ENCODE measurements around the gene EPDR1.

EPDR1 gene

GRCh38 chr7:37920305-37920848, at the start of gene EPDR1:
EPDR1 (plus strand) TSS chr7:37920640; CDS start chr7:37920940, 300 bp downstream.
- TF ChIP-seq CTCF (IDR thresholded peaks at IDR 0.05; ENCODE audit: low read depth, low read length, missing control alignments): peak; percentile 33
- in situ Hi-C loops (cut with HindIII; ENCODE audit: low pct_ligation_motif_present, low sequenced_read_pairs): no loop called here
- H3K4me3 ChIP-seq (ENCODE audit: low read depth, low read length): peak within 1 kb of the TSS; percentile 67
- H3K36me3 ChIP-seq (replicated peaks): no peaks in the 10 kb centered on the region
- peak; percentile 25 for DNase-seq
- no peaks in the 10 kb centered on the region for H3K27me3 ChIP-seq (replicated peaks)
- H3K27ac ChIP-seq: peak within 1 kb of the TSS; percentile 47

GRCh38 chr7:37882086-37882485, 38.4 kb upstream of the EPDR1 start:
- no peak overlapping the region for H3K27ac ChIP-seq
- H3K4me3 ChIP-seq (ENCODE audit: low read depth, low read length): no peak overlapping the region
- in situ Hi-C loops (cut with HindIII; ENCODE audit: low pct_ligation_motif_present, low sequenced_read_pairs): no loop called here
- no peaks in the 10 kb centered on the region for H3K27me3 ChIP-seq (replicated peaks)
- no peaks in the 10 kb centered on the region for H3K36me3 ChIP-seq (replicated peaks)
- DNase-seq: no peak
- TF ChIP-seq CTCF (IDR thresholded peaks at IDR 0.05; ENCODE audit: low read depth, low read length, missing control alignments): no peak

GRCh38 chr7:37893359-37893758, 27.1 kb upstream of the EPDR1 start:
- no peaks in the 10 kb centered on the region for H3K36me3 ChIP-seq (replicated peaks)
- H3K27ac ChIP-seq: no peak overlapping the region
- no peaks in the 10 kb centered on the region for H3K27me3 ChIP-seq (replicated peaks)
- no peak for DNase-seq
- H3K4me3 ChIP-seq (ENCODE audit: low read depth, low read length): no peak overlapping the region
- no peak for TF ChIP-seq CTCF (IDR thresholded peaks at IDR 0.05; ENCODE audit: low read depth, low read length, missing control alignments)
- in situ Hi-C loops (cut with HindIII; ENCODE audit: low pct_ligation_motif_present, low sequenced_read_pairs): no loop called here

- Histone ChIP-seq H3K27ac (no peak overlapping the region), H3K27me3 (replicated peaks) (no peaks in the 10 kb centered on the region), H3K36me3 (replicated peaks) (no peaks in the 10 kb centered on the region), H3K4me3 (ENCODE audit: low read depth, low read length) (no peak overlapping the region)
- no peak for DNase-seq
- in situ Hi-C loops (cut with HindIII; ENCODE audit: low pct_ligation_motif_present, low sequenced_read_pairs): no loop called here
- no peak for TF ChIP-seq CTCF (IDR thresholded peaks at IDR 0.05; ENCODE audit: low read depth, low read length, missing control alignments)
These were observed 25.8 kb upstream of the EPDR1 start for GRCh38 chr7:37894671-37895070.

GRCh38 chr7:37899712-37900247, 20.7 kb upstream of the EPDR1 start:
- no peak overlapping the region for H3K4me3 ChIP-seq (ENCODE audit: low read depth, low read length)
- DNase-seq: no peak
- H3K27me3 ChIP-seq (replicated peaks): no peaks in the 10 kb centered on the region
- H3K36me3 ChIP-seq (replicated peaks): no peaks in the 10 kb centered on the region
- in situ Hi-C loops (cut with HindIII; ENCODE audit: low pct_ligation_motif_present, low sequenced_read_pairs): no loop called here
- H3K27ac ChIP-seq: no peak overlapping the region
- no peak for TF ChIP-seq CTCF (IDR thresholded peaks at IDR 0.05; ENCODE audit: low read depth, low read length, missing control alignments)

Measured in brain microvascular endothelial cell (primary cell).